K562 (cell line): ENCODE measurements around the gene ZNF628. TPM values are rescaled to one million over a fixed set of nuclear protein-coding genes. Genes with fewer than 3 reads are reported as not detected.
A peak's percentile ranks its signal among the peaks of the same experiment; 100 is the strongest.

ENCODE experiments used
- BRD9 ChIP-seq: fragments of 450-650 bp; IDR thresholded peaks from 2 replicates; pipeline ENCODE4 v1.6.1; 2018; ENCODE audit warnings: low read depth; ENCODE audit not compliant: partially characterized antibody
- DMBX1 ChIP-seq: fragments of 250-450 bp; sonication (Bioruptor Pico); IDR thresholded peaks from 2 replicates; pipeline ENCODE4 v1.8.0; 2022; ENCODE audit warnings: inconsistent platforms, mild to moderate bottlenecking, moderate library complexity, borderline replicate concordance
- ELF2 ChIP-seq: fragments of 250-450 bp; sonication (Bioruptor Pico); IDR thresholded peaks from 2 replicates; pipeline ENCODE4 v1.5.0; 2021; ENCODE audit warnings: mild to moderate bottlenecking
- FOXK2 ChIP-seq, 2 experiments: fragments of 450-650 bp; IDR thresholded peaks in 1 of 2; conservative IDR thresholded peaks in 1 of 2; 2 replicates each; pipeline ENCODE4 v1.6.1; 2016; ENCODE audit warnings: low read depth in 2 of 2, mild to moderate bottlenecking in 1 of 2
- HCFC1 ChIP-seq: IDR thresholded peaks from 2 replicates; pipeline ENCODE4 v1.6.1; 2012; ENCODE audit warnings: low read depth, low read length, improper control_type of control experiment
- JUND ChIP-seq, 2 experiments: IDR thresholded peaks; 2 replicates in 1 of 2; 3 replicates in 1 of 2; pipeline ENCODE4 v1.6.1; 2011; ENCODE audit warnings: borderline replicate concordance in 2 of 2, low read depth in 2 of 2, low read length in 2 of 2, improper control_type of control experiment in 1 of 2, missing biosample characterization in 1 of 2, missing genetic modification characterization in 1 of 2, missing genetic modification reagents in 1 of 2
- KDM1A ChIP-seq, 2 experiments: fragments of 450-650 bp; IDR thresholded peaks; 2 replicates each; pipeline ENCODE4 v1.6.1; 2016; ENCODE audit warnings: mild to moderate bottlenecking in 2 of 2
- NFE2L1 ChIP-seq: fragments of 450-650 bp; IDR thresholded peaks from 2 replicates; pipeline ENCODE4 v1.6.1; 2016; ENCODE audit warnings: missing genetic modification characterization, low read depth, mild to moderate bottlenecking, missing compliant biosample characterization, moderate library complexity, borderline replicate concordance
- NONO ChIP-seq, 2 experiments: fragments of 200-400 bp in 1 of 2; fragments of 450-650 bp in 1 of 2; formaldehyde crosslinking in 1 of 2; IDR thresholded peaks; 2 replicates each; pipeline ENCODE4 v1.6.1; 2017; ENCODE audit warnings: low read depth in 2 of 2, mild to moderate bottlenecking in 2 of 2, moderate library complexity in 2 of 2, low read length in 1 of 2
- PHF8 ChIP-seq: fragments of 200-600 bp; sonication (generic); IDR thresholded peaks from 2 replicates; pipeline ENCODE4 v1.6.1; 2012; ENCODE audit warnings: mixed run types, mild to moderate bottlenecking, inconsistent platforms, low read length, moderate library complexity, borderline replicate concordance
- PURB ChIP-seq: sonication (generic); formaldehyde crosslinking; IDR thresholded peaks from 2 replicates; pipeline ENCODE4 v1.9.0; 2021; ENCODE audit warnings: low read depth, mild to moderate bottlenecking, missing genetic modification reagents
- RBM22 ChIP-seq: fragments of 200-400 bp; formaldehyde crosslinking; IDR thresholded peaks from 2 replicates; pipeline ENCODE4 v1.6.1; 2018; ENCODE audit warnings: low read length, low read depth; ENCODE audit not compliant: poor library complexity, severe bottlenecking
- RBM25 ChIP-seq: fragments of 200-400 bp; formaldehyde crosslinking; IDR thresholded peaks from 2 replicates; pipeline ENCODE4 v1.6.1; 2018; ENCODE audit warnings: low read length, low read depth, moderate library complexity; ENCODE audit not compliant: severe bottlenecking
- SETDB1 ChIP-seq: IDR thresholded peaks from one replicate; pipeline ENCODE4 v1.6.1; 2012; ENCODE audit warnings: low read length, control low read depth, inconsistent platforms
- SMARCC2 ChIP-seq: fragments of 450-650 bp; IDR thresholded peaks from 2 replicates; pipeline ENCODE4 v1.6.1; 2017; ENCODE audit warnings: antibody characterized with exemption, moderate library complexity, mild to moderate bottlenecking, low read depth
- TBP ChIP-seq: optimal IDR thresholded peaks from 2 replicates; pipeline ENCODE3; 2011; ENCODE audit warnings: low read depth, low read length, improper control_type of control experiment
- TRIM28 ChIP-seq: fragments of 450-650 bp; IDR thresholded peaks from 2 replicates; pipeline ENCODE4 v1.6.1; 2017
- ZKSCAN1 ChIP-seq: fragments of 150-350 bp; IDR thresholded peaks from 2 replicates; pipeline ENCODE4 v1.6.1; 2016; ENCODE audit warnings: low read depth, low read length
- ZNF133 ChIP-seq: fragments of 250-450 bp; sonication (Bioruptor Pico); IDR thresholded peaks from 2 replicates; pipeline ENCODE4 v1.4.0; 2020; ENCODE audit warnings: mild to moderate bottlenecking
- ZNF174 ChIP-seq: fragments of 250-450 bp; sonication (Bioruptor Pico); IDR thresholded peaks from 2 replicates; pipeline ENCODE4 v1.4.0; 2020; ENCODE audit warnings: mild to moderate bottlenecking
- ZNF778 ChIP-seq: fragments of 450-650 bp; formaldehyde crosslinking; IDR thresholded peaks from 2 replicates; pipeline ENCODE4 v1.4.0; 2020; ENCODE audit warnings: mild to moderate bottlenecking, moderate library complexity
- ZNF785 ChIP-seq: fragments of 250-450 bp; sonication (Bioruptor Pico); IDR thresholded peaks from 2 replicates; pipeline ENCODE4 v1.4.0; 2020; ENCODE audit warnings: mild to moderate bottlenecking
- polyA plus RNA-seq, 8 experiments: library from polyadenylated mRNA; depleted of rRNA in 4 of 8; stranded (reverse) in 5 of 8; unstranded in 3 of 8; fragments of >200 nt; fragmentation: Nextera tagmentation in 2 of 8; fragmentation: Illumina TruSeq in 1 of 8; extraction: Ambion mirVana in 2 of 8; extraction: Trizol in 1 of 8; gene quantifications; 2 replicates each; pipeline versions ENCODE4 v1.2.1 to v1.2.3, GENCODE V29; 2011 to 2014; ENCODE audit warnings: inconsistent platforms in 1 of 8, missing spikeins in 1 of 8
- total RNA-seq, 7 experiments: library from RNA; depleted of rRNA in 6 of 7; stranded (reverse); fragments of >200 nt in 6 of 7; fragmentation: Illumina TruSeq in 2 of 7; extraction: Trizol in 2 of 7; gene quantifications; 2 replicates each; pipeline versions ENCODE4 v1.2.1 to v1.2.3, GENCODE V29; 2011 to 2021; ENCODE audit warnings: low replicate concordance in 1 of 7
- TF ChIP-seq, protein P1 (sequence below): fragments of 250-450 bp; sonication (Bioruptor Pico); IDR thresholded peaks from 2 replicates; pipeline ENCODE4 v1.4.0; 2020
- TF ChIP-seq, protein P2 (sequence below): fragments of 250-450 bp; sonication (Bioruptor Pico); IDR thresholded peaks from 2 replicates; pipeline ENCODE4 v1.4.0; 2020; ENCODE audit warnings: borderline replicate concordance
- TF ChIP-seq, protein P3 (sequence below): sonication (generic); formaldehyde crosslinking; IDR thresholded peaks from 2 replicates; pipeline ENCODE4 v1.8.0; 2022; ENCODE audit warnings: mild to moderate bottlenecking, low read depth, missing genetic modification reagents

Gene ZNF628
- total and polyA plus RNA-seq, 9 of the 15 experiments (the other 6 are each of a cell fraction or from before 2014, with no cell fraction given) = 0.13 to 13.6 (median 2.2) TPM; not detected in 3

DNA sequence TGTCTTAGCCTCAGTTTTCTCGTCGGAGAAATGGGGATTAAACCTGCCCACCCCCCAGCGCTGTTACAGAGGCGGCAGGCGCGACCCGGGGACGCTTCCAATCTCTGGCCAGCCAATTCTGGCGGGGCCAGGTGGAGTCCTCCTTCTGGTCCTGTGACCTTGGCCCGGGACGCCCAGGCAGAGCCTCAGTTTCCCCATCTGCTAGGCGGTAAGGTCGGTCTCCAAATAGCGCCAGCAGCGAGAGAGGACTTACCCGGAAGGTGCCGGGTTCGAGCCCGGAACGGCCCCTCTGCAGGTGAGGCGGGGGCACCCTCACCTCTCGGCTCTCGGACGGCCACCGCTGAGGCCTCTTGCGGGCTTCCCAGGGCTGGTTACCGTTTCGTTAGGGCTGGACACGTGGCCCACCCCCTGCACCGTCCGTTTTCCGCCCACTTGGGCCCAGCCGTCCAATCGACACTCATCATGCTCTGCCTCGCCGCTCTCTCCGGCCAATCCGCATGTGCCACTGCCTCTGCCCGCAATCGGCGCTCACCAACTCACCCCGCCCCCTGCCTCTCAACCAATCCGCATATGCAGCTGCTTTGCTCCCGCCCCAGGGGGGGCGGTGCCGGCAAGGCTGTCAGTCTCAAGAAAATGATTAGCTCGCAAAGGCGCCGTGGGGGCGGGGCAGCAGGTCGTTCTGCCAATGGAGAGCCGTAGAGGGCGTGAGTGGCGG, 15.0 kb upstream of the ZNF628 start, which contains the start of gene ISOC2 (continued):
- TF ChIP-seq NONO (IDR thresholded peaks at IDR 0.05; ENCODE audit: low read depth in 2 of 2, low read length in 1 of 2) (0 out of 4 replicates have a peak, but pooled peaks of 1 of the 2 experiments have one; percentile 27), NFE2L1 (tag) (no peak), TBP (peak; percentile 74), SMARCC2 (no peak), PHF8 (peak; percentile 88), ELF2 (peak; percentile 51; the same call in 1 of the 2 replicates), ZNF133 (CRISPR knock-in tag) (no peak), ZNF785 (CRISPR knock-in tag) (no peak), RBM22 (no peak), ZNF778 (no peak), BRD9 (peak; percentile 94), RBM25 (peak; percentile 91), JUND (IDR thresholded peaks at IDR 0.05; ENCODE audit: borderline replicate concordance, low read depth, low read length) (peak; percentile 49; the same call in 1 of the 2 replicates), JUND (tag; IDR thresholded peaks at IDR 0.05; ENCODE audit: borderline replicate concordance, low read depth, low read length) (no peak), ZNF174 (CRISPR knock-in tag) (no peak), ZKSCAN1 (no peak), SETDB1 (no peak), KDM1A (IDR thresholded peaks at IDR 0.05) (peak; percentile 87 to 95; a peak in 3 of 4 replicates), FOXK2 (conservative IDR thresholded peaks at IDR 0.05 in 1 of 2, IDR thresholded peaks at IDR 0.05 in 1 of 2; ENCODE audit: low read depth in 2 of 2) (peak in 1 of 2 experiments; percentile 57; a peak in 3 of 4 replicates), PURB (no peak), TRIM28 (peak; percentile 72; the same call in 1 of the 2 replicates), DMBX1 (CRISPR knock-in tag) (peak; percentile 60; the same call in 1 of the 2 replicates), HCFC1 (peak; percentile 39)
- TF ChIP-seq, protein P1, sequence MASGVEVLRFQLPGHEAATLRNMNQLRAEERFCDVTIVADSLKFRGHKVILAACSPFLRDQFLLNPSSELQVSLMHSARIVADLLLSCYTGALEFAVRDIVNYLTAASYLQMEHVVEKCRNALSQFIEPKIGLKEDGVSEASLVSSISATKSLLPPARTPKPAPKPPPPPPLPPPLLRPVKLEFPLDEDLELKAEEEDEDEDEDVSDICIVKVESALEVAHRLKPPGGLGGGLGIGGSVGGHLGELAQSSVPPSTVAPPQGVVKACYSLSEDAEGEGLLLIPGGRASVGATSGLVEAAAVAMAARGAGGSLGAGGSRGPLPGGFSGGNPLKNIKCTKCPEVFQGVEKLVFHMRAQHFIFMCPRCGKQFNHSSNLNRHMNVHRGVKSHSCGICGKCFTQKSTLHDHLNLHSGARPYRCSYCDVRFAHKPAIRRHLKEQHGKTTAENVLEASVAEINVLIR (CRISPR knock-in tag) = no peak
- TF ChIP-seq, protein P2, sequence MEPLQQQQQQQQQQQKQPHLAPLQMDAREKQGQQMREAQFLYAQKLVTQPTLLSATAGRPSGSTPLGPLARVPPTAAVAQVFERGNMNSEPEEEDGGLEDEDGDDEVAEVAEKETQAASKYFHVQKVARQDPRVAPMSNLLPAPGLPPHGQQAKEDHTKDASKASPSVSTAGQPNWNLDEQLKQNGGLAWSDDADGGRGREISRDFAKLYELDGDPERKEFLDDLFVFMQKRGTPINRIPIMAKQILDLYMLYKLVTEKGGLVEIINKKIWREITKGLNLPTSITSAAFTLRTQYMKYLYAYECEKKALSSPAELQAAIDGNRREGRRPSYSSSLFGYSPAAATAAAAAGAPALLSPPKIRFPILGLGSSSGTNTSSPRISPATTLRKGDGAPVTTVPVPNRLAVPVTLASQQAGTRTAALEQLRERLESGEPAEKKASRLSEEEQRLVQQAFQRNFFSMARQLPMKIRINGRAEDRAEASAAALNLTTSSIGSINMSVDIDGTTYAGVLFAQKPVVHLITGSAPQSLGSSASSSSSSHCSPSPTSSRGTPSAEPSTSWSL (CRISPR knock-in tag) = no peak
- TF ChIP-seq, protein P3, sequence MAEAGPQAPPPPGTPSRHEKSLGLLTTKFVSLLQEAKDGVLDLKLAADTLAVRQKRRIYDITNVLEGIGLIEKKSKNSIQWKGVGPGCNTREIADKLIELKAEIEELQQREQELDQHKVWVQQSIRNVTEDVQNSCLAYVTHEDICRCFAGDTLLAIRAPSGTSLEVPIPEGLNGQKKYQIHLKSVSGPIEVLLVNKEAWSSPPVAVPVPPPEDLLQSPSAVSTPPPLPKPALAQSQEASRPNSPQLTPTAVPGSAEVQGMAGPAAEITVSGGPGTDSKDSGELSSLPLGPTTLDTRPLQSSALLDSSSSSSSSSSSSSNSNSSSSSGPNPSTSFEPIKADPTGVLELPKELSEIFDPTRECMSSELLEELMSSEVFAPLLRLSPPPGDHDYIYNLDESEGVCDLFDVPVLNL (CRISPR knock-in tag) = 0 out of 2 replicates have a peak, but pooled peaks have one; percentile 32
